Fibroblast of pulmonary artery (primary cell): Measurements from ENCODE around the gene AHSA1.

Experiments used
- DNase-seq: peaks from one replicate; pipeline ENCODE4 v3.0.0-alpha.2; 2010; ENCODE audit warnings: low read depth
- H3K4me3 ChIP-seq: replicated peaks from 2 replicates; pipeline ENCODE4 v1.5.1; 2011; ENCODE audit warnings: low read depth, mild to moderate bottlenecking, control low read depth, low read length, moderate library complexity
- CTCF ChIP-seq: IDR thresholded peaks from 2 replicates; pipeline ENCODE4 v1.5.1; 2011; ENCODE audit warnings: mild to moderate bottlenecking, control low read depth, low read length, inconsistent platforms; ENCODE audit errors: missing control alignments

Gene AHSA1

DNA sequence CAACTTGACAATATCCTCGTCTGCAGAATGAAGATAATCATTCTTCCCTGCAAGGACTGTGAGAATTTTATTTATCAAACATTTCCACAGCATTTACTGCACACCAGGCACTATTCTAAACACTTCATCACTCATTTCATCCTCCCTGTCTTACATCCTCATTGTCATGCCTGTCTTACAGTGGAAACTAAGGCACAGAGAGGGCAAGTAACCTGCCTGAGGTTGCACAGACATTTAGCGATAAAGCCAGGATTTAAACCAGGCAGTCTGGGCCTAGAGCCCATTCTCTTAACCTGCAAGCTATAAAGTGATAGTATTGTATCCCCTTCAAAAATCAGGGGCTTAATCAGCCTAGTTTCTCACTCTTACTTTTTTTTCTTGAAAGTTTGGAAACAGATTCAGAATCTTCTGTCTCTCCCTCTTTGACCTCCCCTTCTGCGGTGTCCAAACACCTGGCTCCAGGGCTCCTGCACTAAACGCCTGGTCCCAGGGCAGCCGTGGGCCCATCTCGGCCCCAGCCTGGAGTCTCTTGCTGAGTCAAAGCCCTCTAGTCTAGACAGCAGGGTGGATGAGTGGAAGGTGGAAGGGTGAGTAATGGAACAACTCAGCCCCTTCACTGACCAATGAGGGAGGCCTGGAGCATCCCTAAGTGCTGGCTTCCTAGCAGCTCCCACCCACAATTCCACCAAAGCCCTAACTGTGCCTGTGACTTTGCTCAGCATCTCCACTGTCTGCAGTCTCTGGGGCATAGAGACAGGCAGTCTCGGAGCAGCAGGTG lies 28.2 kb downstream of the AHSA1 start:
- TF ChIP-seq CTCF, result no peak
- peak; percentile 26 for DNase-seq
- no peak overlapping the region for H3K4me3 ChIP-seq

- DNase-seq, result no peak
- TF ChIP-seq CTCF, result no peak
- H3K4me3 ChIP-seq, result no peak overlapping the region
These were observed 30.7 kb downstream of the AHSA1 start for GRCh38 chr14:77488558-77488957.

GRCh38 chr14:77489041-77489440 lies 31.1 kb downstream of the AHSA1 start:
- DNase-seq, result no peak
- TF ChIP-seq CTCF, result no peak
- H3K4me3 ChIP-seq, result no peak overlapping the region

GRCh38 chr14:77490347-77490986 lies 32.6 kb downstream of the AHSA1 start:
- no peak for DNase-seq
- no peak for TF ChIP-seq CTCF
- no peak overlapping the region for H3K4me3 ChIP-seq

DNA sequence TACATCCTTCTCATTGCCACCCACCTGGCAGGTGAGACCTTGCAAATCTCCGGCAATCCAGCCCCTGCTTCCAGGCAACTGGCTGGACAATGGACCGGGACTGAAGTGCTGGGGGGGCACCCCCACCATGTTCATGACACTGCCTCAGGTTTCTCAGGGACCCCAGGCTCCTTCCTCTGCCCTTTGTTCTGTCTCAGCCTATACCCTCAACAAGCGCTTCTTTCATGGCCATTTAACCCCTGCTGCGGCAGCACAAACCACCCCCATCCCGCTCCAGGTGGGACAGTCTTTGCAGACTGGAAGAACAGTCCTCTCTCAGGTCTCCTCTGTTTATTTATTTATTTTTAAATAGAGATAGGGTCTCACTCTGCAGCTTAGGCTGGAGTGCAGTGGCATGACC lies 33.2 kb downstream of the AHSA1 start:
- DNase-seq, result no peak
- H3K4me3 ChIP-seq, result no peak overlapping the region
- TF ChIP-seq CTCF, result no peak

DNA sequence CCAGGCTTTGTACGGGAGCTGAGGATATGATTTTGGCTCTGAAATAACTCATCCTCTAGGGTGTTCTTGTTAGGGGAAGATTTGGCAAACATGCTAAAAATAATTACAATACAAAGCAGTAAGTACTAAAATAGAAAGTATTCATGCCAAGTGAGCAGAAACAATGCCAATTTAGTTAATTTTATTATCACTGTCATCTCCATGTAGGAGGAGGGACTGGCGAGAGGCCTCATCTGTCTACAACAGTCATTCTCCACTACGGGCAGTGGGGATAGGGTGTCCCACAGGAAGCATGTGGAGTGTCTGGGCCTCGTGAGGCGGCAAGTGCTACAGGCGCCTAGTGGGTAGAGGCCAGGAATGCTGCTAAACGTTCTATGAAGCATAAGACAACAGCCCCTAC lies 37.4 kb downstream of the AHSA1 start:
- TF ChIP-seq CTCF, result no peak
- DNase-seq, result no peak
- H3K4me3 ChIP-seq, result no peak overlapping the region
